ENCODE measurements around the gene DCBLD2.
"Not testable (repeated sequence)": the region's sequence is repeated elsewhere in the genome, so short reads cannot be mapped to it uniquely, and the experiment has no call there.

Gene DCBLD2

DNA sequence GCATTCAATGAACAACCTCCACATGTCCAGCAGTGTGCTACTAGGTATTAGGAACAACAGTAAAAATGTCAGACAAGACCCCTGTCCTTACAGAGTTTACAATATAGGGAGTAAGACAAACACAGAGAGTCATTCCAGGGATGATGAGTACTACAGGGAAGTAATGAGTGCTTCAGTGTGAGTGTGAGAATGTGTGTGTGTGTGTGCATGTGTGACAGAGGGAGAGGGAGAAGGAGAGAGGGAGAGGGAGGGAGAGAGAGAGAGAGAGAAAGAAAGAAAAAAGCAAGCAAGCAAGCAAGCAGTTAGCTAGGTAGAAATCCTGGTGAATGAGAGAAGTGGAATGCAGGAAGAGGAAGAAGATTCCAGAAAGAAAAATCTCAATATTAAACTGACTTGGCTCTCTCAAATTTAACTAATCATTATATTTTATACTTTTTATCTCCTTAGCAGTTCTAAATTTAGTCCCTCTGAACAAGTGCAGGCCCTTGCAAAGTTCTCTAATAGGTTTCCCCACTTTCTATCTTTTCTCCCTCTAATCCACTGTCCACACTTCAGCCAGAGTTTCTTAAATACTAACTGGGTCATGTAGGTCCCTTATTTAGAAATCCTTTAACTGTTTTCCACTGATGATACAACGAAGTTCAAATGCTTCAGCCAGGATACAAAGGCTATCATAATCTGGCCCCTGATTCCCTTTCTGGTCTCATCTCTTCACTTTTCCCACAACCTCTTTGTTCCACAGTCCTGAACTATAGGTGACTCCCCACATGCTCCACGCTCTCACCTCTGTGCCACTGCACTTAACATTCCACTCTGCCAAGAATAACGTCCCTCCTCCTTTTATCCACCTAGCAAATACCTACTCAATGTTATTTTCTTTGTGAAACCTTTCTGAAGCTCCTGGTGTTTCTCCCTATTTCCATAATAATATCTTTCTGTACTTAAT lies 10.3 kb downstream of the DCBLD2 start:
- H3K9me3 ChIP-seq (ENCODE audit: control insufficient read depth, low read length): no peaks in the 10 kb centered on the region
- WGBS, 2 experiments (ENCODE audit: insufficient coverage in 2 of 2): 58 to 79% methylated on average over 2 to 3 of the region's 3 CpGs
- peak overlapping the region; percentile 19 for H3K27ac ChIP-seq (ENCODE audit: low read depth, low read length, severe bottlenecking)
- H3K36me3 ChIP-seq (ENCODE audit: control insufficient read depth, insufficient read depth, low read length): peaks cover 19% of the 10 kb centered on the region
- peaks cover 67% of the 10 kb centered on the region for H3K4me1 ChIP-seq (ENCODE audit: control insufficient read depth, insufficient read depth, low read length, poor library complexity, severe bottlenecking)
- H3K4me3 ChIP-seq (ENCODE audit: extremely low read depth, insufficient read depth, low read length, poor library complexity, severe bottlenecking): no peak overlapping the region

GRCh38 chr3:98890181-98890835 lies 11.2 kb downstream of the DCBLD2 start:
- peaks cover 17% of the 10 kb centered on the region for H3K36me3 ChIP-seq (ENCODE audit: control insufficient read depth, insufficient read depth, low read length)
- H3K4me3 ChIP-seq (ENCODE audit: extremely low read depth, insufficient read depth, low read length, poor library complexity, severe bottlenecking): no peak overlapping the region
- WGBS, 2 experiments (ENCODE audit: insufficient coverage in 2 of 2): 80 to 100% methylated on average over 1 of the region's 1 CpG
- H3K4me1 ChIP-seq (ENCODE audit: control insufficient read depth, insufficient read depth, low read length, poor library complexity, severe bottlenecking): peaks cover 71% of the 10 kb centered on the region
- no peaks in the 10 kb centered on the region for H3K9me3 ChIP-seq (ENCODE audit: control insufficient read depth, low read length)
- H3K27ac ChIP-seq (ENCODE audit: low read depth, low read length, severe bottlenecking): peak overlapping the region; percentile 19

- no peak overlapping the region for H3K27ac ChIP-seq (ENCODE audit: low read depth, low read length, severe bottlenecking)
- H3K4me1 ChIP-seq (ENCODE audit: control insufficient read depth, insufficient read depth, low read length, poor library complexity, severe bottlenecking): peaks cover 51% of the 10 kb centered on the region
- WGBS, 2 experiments (ENCODE audit: insufficient coverage in 2 of 2): 100% methylated on average over 1 of the region's 1 CpG
These were observed 13.8 kb downstream of the DCBLD2 start for GRCh38 chr3:98887684-98888083.

GRCh38 chr3:98886525-98886924 lies 15.0 kb downstream of the DCBLD2 start:
- H3K4me1 ChIP-seq (ENCODE audit: control insufficient read depth, insufficient read depth, low read length, poor library complexity, severe bottlenecking): peaks cover 39% of the 10 kb centered on the region
- WGBS, 2 experiments (ENCODE audit: insufficient coverage in 2 of 2): no CpG with 5 or more reads among the region's 2 CpGs

More at GRCh38 chr3:98887684-98888083, 13.8 kb downstream of the DCBLD2 start:
- Histone ChIP-seq H3K4me3 (ENCODE audit: extremely low read depth, insufficient read depth, low read length, poor library complexity, severe bottlenecking) (no peak overlapping the region), H3K9me3 (ENCODE audit: control insufficient read depth, low read length) (no peaks in the 10 kb centered on the region), H3K36me3 (ENCODE audit: control insufficient read depth, insufficient read depth, low read length) (peaks cover 14% of the 10 kb centered on the region)

GRCh38 chr3:98885851-98886250 lies 15.6 kb downstream of the DCBLD2 start:
- no CpG with 5 or more reads among the region's 1 CpG for WGBS, 2 experiments (ENCODE audit: insufficient coverage in 2 of 2)
- Histone ChIP-seq H3K4me3 (ENCODE audit: extremely low read depth, insufficient read depth, low read length, poor library complexity, severe bottlenecking) (no peak overlapping the region), H3K4me1 (ENCODE audit: control insufficient read depth, insufficient read depth, low read length, poor library complexity, severe bottlenecking) (peaks cover 33% of the 10 kb centered on the region), H3K9me3 (ENCODE audit: control insufficient read depth, low read length) (no peaks in the 10 kb centered on the region), H3K36me3 (ENCODE audit: control insufficient read depth, insufficient read depth, low read length) (peaks cover 26% of the 10 kb centered on the region), H3K27ac (ENCODE audit: low read depth, low read length, severe bottlenecking) (no peak overlapping the region)

More at GRCh38 chr3:98886525-98886924, 15.0 kb downstream of the DCBLD2 start:
- Histone ChIP-seq H3K27ac (ENCODE audit: low read depth, low read length, severe bottlenecking) (no peak overlapping the region), H3K9me3 (ENCODE audit: control insufficient read depth, low read length) (no peaks in the 10 kb centered on the region), H3K4me3 (ENCODE audit: extremely low read depth, insufficient read depth, low read length, poor library complexity, severe bottlenecking) (no peak overlapping the region), H3K36me3 (ENCODE audit: control insufficient read depth, insufficient read depth, low read length) (peaks cover 19% of the 10 kb centered on the region)

GRCh38 chr3:98884675-98885371 lies 16.7 kb downstream of the DCBLD2 start:
- no peaks in the 10 kb centered on the region for H3K9me3 ChIP-seq (ENCODE audit: control insufficient read depth, low read length)
- H3K4me3 ChIP-seq (ENCODE audit: extremely low read depth, insufficient read depth, low read length, poor library complexity, severe bottlenecking): no peak overlapping the region
- WGBS, 2 experiments (ENCODE audit: insufficient coverage in 2 of 2): 88% methylated on average over 3 of the region's 6 CpGs; no CpG with 5 or more reads in 1 of the 2 experiments
- peaks cover 25% of the 10 kb centered on the region for H3K4me1 ChIP-seq (ENCODE audit: control insufficient read depth, insufficient read depth, low read length, poor library complexity, severe bottlenecking)
- H3K36me3 ChIP-seq (ENCODE audit: control insufficient read depth, insufficient read depth, low read length): peaks cover 31% of the 10 kb centered on the region
- H3K27ac ChIP-seq (ENCODE audit: low read depth, low read length, severe bottlenecking): no peak overlapping the region

GRCh38 chr3:98882614-98883333 lies 18.7 kb downstream of the DCBLD2 start:
- not testable (repeated sequence) for H3K27ac ChIP-seq (ENCODE audit: low read depth, low read length, severe bottlenecking); H3K9me3 ChIP-seq (ENCODE audit: control insufficient read depth, low read length); H3K4me3 ChIP-seq (ENCODE audit: extremely low read depth, insufficient read depth, low read length, poor library complexity, severe bottlenecking)
- peaks cover 24% of the 10 kb centered on the region for H3K4me1 ChIP-seq (ENCODE audit: control insufficient read depth, insufficient read depth, low read length, poor library complexity, severe bottlenecking)
- 88% methylated on average over 1 of the region's 5 CpGs; no CpG with 5 or more reads in 1 of the 2 experiments for WGBS, 2 experiments (ENCODE audit: insufficient coverage in 2 of 2)
- H3K36me3 ChIP-seq (ENCODE audit: control insufficient read depth, insufficient read depth, low read length): peaks cover 38% of the 10 kb centered on the region

- Histone ChIP-seq H3K36me3 (ENCODE audit: control insufficient read depth, insufficient read depth, low read length) (peaks cover 42% of the 10 kb centered on the region), H3K9me3 (ENCODE audit: control insufficient read depth, low read length) (no peaks in the 10 kb centered on the region), H3K4me3 (ENCODE audit: extremely low read depth, insufficient read depth, low read length, poor library complexity, severe bottlenecking) (no peak overlapping the region)
These were observed 24.4 kb downstream of the DCBLD2 start for GRCh38 chr3:98877132-98877531.

GRCh38 chr3:98875535-98875934 lies 26.0 kb downstream of the DCBLD2 start:
- Histone ChIP-seq H3K4me1 (ENCODE audit: control insufficient read depth, insufficient read depth, low read length, poor library complexity, severe bottlenecking) (peaks cover 10% of the 10 kb centered on the region), H3K9me3 (ENCODE audit: control insufficient read depth, low read length) (no peaks in the 10 kb centered on the region), H3K36me3 (ENCODE audit: control insufficient read depth, insufficient read depth, low read length) (peaks cover 44% of the 10 kb centered on the region), H3K4me3 (ENCODE audit: extremely low read depth, insufficient read depth, low read length, poor library complexity, severe bottlenecking) (no peak overlapping the region), H3K27ac (ENCODE audit: low read depth, low read length, severe bottlenecking) (peak overlapping the region; percentile 2)
- no CpG with 5 or more reads among the region's 3 CpGs for WGBS, 2 experiments (ENCODE audit: insufficient coverage in 2 of 2)

More at GRCh38 chr3:98877132-98877531, 24.4 kb downstream of the DCBLD2 start:
- WGBS, 2 experiments (ENCODE audit: insufficient coverage in 2 of 2): no CpG with 5 or more reads among the region's 2 CpGs
- Histone ChIP-seq H3K4me1 (ENCODE audit: control insufficient read depth, insufficient read depth, low read length, poor library complexity, severe bottlenecking) (peaks cover 10% of the 10 kb centered on the region), H3K27ac (ENCODE audit: low read depth, low read length, severe bottlenecking) (no peak overlapping the region)

Measured in mesodermal cell (in vitro differentiated cells).